Keratinocyte (primary cell): ENCODE measurements around the gene AKTIP. TPM values are rescaled to one million over a fixed set of nuclear protein-coding genes. Genes with fewer than 3 reads are reported as not detected.
"Not testable (repeated sequence)": the region's sequence is repeated elsewhere in the genome, so short reads cannot be mapped to it uniquely, and the experiment has no call there.

ENCODE experiments used
- DNase-seq: peaks from one replicate; pipeline ENCODE4 v3.0.0-alpha.2; 2011; ENCODE audit warnings: low read depth, missing footprints, low spot score
- FAIRE-seq: peaks from 2 replicates; lab custom pipeline; 2011; peaks lifted over from hg19 to GRCh38; lab: Jason Lieb, UNC
- H2AFZ ChIP-seq: 2 replicates; pipeline ENCODE4 v1.6.0; 2012; ENCODE audit warnings: low read length, control low read depth, inconsistent platforms; ENCODE audit not compliant: control insufficient read depth
- H3K27ac ChIP-seq: 2 replicates; pipeline ENCODE4 v1.5.1; 2011; ENCODE audit warnings: low read length; ENCODE audit not compliant: control insufficient read depth, insufficient read depth
- H3K27me3 ChIP-seq: 3 replicates; pipeline ENCODE4 v1.6.0; 2011; ENCODE audit warnings: low read length; ENCODE audit not compliant: control insufficient read depth, insufficient read depth; ENCODE audit errors: extremely low read depth
- H3K36me3 ChIP-seq, 2 experiments: 2 replicates in 1 of 2; 3 replicates in 1 of 2; pipeline ENCODE4 v1.5.1; 2011; ENCODE audit warnings: low read length in 2 of 2, mild to moderate bottlenecking in 1 of 2; ENCODE audit not compliant: control insufficient read depth in 2 of 2, insufficient read depth in 2 of 2; ENCODE audit errors: extremely low read depth in 1 of 2
- H3K4me1 ChIP-seq: 3 replicates; pipeline ENCODE4 v1.5.1; 2011; ENCODE audit warnings: low read length; ENCODE audit not compliant: control insufficient read depth, insufficient read depth; ENCODE audit errors: extremely low read depth
- H3K4me2 ChIP-seq: 3 replicates; pipeline ENCODE4 v1.6.0; 2011; ENCODE audit warnings: low read depth, low read length; ENCODE audit not compliant: control insufficient read depth, insufficient read depth; ENCODE audit errors: extremely low read depth
- H3K4me3 ChIP-seq, 3 experiments: fragments of 200-600 bp in 1 of 3; sonication (generic) in 1 of 3; 2 replicates in 2 of 3; 3 replicates in 1 of 3; pipeline ENCODE4 v1.5.1; 2011 to 2016; ENCODE audit warnings: low read length in 3 of 3, mild to moderate bottlenecking in 3 of 3, control low read depth in 2 of 3, inconsistent platforms in 1 of 3, low read depth in 1 of 3, mixed read lengths in 1 of 3, mixed run types in 1 of 3, moderate library complexity in 1 of 3; ENCODE audit not compliant: control insufficient read depth in 2 of 3, insufficient read depth in 2 of 3; ENCODE audit errors: extremely low read depth in 1 of 3
- H3K79me2 ChIP-seq: 2 replicates; pipeline ENCODE4 v1.6.0; 2012; ENCODE audit warnings: low read length; ENCODE audit not compliant: control insufficient read depth, insufficient read depth
- H3K9ac ChIP-seq: 3 replicates; pipeline ENCODE4 v1.6.0; 2011; ENCODE audit warnings: low read length; ENCODE audit not compliant: control insufficient read depth, insufficient read depth; ENCODE audit errors: extremely low read depth
- H3K9me1 ChIP-seq: 3 replicates; pipeline ENCODE4 v1.6.0; 2011; ENCODE audit warnings: low read length; ENCODE audit not compliant: control insufficient read depth, insufficient read depth; ENCODE audit errors: extremely low read depth
- H3K9me3 ChIP-seq: 2 replicates; pipeline ENCODE4 v1.5.1; 2012; ENCODE audit warnings: low read depth, low read length; ENCODE audit not compliant: control insufficient read depth
- H4K20me1 ChIP-seq: 3 replicates; pipeline ENCODE4 v1.6.0; 2011; ENCODE audit warnings: low read length; ENCODE audit not compliant: control insufficient read depth, insufficient read depth; ENCODE audit errors: extremely low read depth
- EZH2 ChIP-seq: IDR thresholded peaks from one replicate; pipeline ENCODE4 v1.6.1; 2012; ENCODE audit warnings: inconsistent platforms, mild to moderate bottlenecking, low read length, moderate library complexity
- dilution Hi-C: fragments of 300-500 bp; cut with MboI; formaldehyde crosslinking; loops from one replicate; pipeline ENCODE4 v1.7.0; 2020; ENCODE audit warnings: low sequenced_read_pairs; ENCODE audit not compliant: extremely low pct_ligation_motif_present
- polyA plus RNA-seq, 5 experiments: library from polyadenylated mRNA; depleted of rRNA in 3 of 5; stranded (reverse) in 3 of 5; stranded (forward) in 1 of 5; unstranded in 1 of 5; fragments of >200 nt; gene quantifications; 1 replicate in 1 of 5; 2 replicates in 3 of 5; 3 replicates in 1 of 5; pipeline versions ENCODE4 v1.2.1 to v1.2.3, GENCODE V29; 2011 to 2012; ENCODE audit warnings: missing spikeins in 2 of 5, low read depth in 1 of 5, low replicate concordance in 1 of 5
- TF ChIP-seq, protein P1 (sequence below), 3 experiments: IDR thresholded peaks in 1 of 3; conservative IDR thresholded peaks in 1 of 3; optimal IDR thresholded peaks in 1 of 3; 2 replicates in 2 of 3; 3 replicates in 1 of 3; pipeline versions ENCODE3 to v1.5.1; 2011; ENCODE audit warnings: low read length in 3 of 3, mild to moderate bottlenecking in 3 of 3, moderate library complexity in 2 of 3, control low read depth in 1 of 3, inconsistent platforms in 1 of 3; ENCODE audit not compliant: insufficient read depth in 2 of 3; ENCODE audit errors: extremely low read depth in 1 of 3

Gene AKTIP
- polyA plus RNA-seq, 1 donor (not counting 4 experiments of a cell fraction or from before 2014, with no cell fraction given): 23.6 TPM

DNA sequence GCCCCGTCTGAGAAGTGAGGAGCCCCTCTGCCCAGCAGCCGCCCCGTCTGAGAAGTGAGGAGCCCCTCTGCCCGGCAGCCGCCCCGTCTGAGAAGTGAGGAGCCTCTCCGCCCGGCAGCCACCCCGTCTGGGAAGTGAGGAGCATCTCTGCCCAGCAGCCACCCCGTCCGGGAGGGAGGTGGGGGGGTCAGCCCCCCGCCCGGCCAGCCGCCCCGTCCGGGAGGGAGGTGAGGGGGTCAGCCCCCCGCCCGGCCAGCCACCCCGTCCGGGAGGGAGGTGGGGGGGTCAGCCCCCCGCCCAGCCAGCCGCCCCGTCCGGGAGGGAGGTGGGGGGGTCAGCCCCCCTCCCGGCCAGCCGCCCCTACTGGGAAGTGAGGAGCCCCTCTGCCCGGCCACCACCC lies 36.3 kb upstream of the AKTIP start:
- H2AFZ ChIP-seq, H3K4me2 ChIP-seq, DNase-seq, H3K9me1 ChIP-seq, dilution Hi-C loops, H3K9me3 ChIP-seq, H3K9ac ChIP-seq, FAIRE-seq, H3K4me1 ChIP-seq, H4K20me1 ChIP-seq, H3K27me3 ChIP-seq, H3K36me3 ChIP-seq, H3K4me3 ChIP-seq, H3K27ac ChIP-seq, H3K79me2 ChIP-seq: not testable (repeated sequence)

DNA sequence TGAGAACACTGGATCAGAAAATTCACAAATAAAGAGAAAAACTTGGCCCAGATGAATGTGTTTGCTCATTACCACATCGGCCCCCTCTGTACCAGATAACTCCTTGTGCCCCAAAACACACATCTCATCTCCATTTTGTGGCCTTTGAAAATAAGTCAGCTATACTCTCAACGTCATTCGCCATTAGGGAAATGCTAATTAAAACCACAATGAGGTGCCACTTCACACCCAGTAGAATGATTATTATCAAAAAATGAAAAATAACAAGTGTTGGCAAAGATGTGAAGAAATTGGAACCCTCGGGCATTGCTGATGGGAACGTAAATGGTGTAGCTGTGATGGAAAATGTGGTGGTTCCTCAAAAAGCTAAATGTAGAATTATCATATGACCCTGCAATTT lies 34.6 kb upstream of the AKTIP start:
- Histone ChIP-seq H3K9ac (no peak overlapping the region), H2AFZ (no peak overlapping the region), H3K36me3 (no peaks in the 10 kb centered on the region), H3K79me2 (no peaks in the 10 kb centered on the region), H3K4me3 (no peak overlapping the region), H3K9me3 (no peaks in the 10 kb centered on the region), H3K27me3 (peaks cover 7% of the 10 kb centered on the region), H4K20me1 (no peaks in the 10 kb centered on the region), H3K4me2 (no peak overlapping the region), H3K9me1 (no peaks in the 10 kb centered on the region), H3K27ac (no peak overlapping the region), H3K4me1 (no peaks in the 10 kb centered on the region)
- FAIRE-seq: no peak
- no peak for TF ChIP-seq EZH2
- no peak for DNase-seq
- dilution Hi-C loops: no loop called here

DNA sequence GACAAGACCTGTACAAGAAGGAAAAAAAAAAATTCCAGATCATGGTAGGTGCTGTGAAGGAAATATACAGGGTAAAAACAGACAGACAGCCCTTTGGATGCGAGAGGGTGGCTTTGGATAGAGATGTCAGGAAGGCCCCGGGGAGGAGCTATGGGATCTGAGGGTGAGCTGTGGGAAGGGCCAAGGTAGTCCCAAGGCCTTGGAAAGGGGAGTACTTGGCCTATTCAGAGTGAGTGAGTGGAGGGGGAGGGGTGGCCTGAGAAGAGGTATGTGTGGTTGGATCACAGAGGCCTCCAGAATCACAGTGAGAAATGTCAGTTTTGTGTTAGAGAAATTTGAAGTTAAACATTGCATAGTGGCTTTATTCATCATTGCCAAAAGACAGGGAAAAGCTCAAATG lies 31.2 kb upstream of the AKTIP start:
- Histone ChIP-seq H3K4me3 (no peak overlapping the region), H3K9ac (no peak overlapping the region), H4K20me1 (no peaks in the 10 kb centered on the region), H3K9me3 (no peaks in the 10 kb centered on the region), H3K27me3 (no peaks in the 10 kb centered on the region), H3K79me2 (no peaks in the 10 kb centered on the region), H2AFZ (no peak overlapping the region), H3K27ac (no peak overlapping the region), H3K9me1 (no peaks in the 10 kb centered on the region), H3K36me3 (no peaks in the 10 kb centered on the region), H3K4me1 (no peaks in the 10 kb centered on the region), H3K4me2 (no peak overlapping the region)
- dilution Hi-C loops: no loop called here
- no peak for DNase-seq
- TF ChIP-seq, protein P1, sequence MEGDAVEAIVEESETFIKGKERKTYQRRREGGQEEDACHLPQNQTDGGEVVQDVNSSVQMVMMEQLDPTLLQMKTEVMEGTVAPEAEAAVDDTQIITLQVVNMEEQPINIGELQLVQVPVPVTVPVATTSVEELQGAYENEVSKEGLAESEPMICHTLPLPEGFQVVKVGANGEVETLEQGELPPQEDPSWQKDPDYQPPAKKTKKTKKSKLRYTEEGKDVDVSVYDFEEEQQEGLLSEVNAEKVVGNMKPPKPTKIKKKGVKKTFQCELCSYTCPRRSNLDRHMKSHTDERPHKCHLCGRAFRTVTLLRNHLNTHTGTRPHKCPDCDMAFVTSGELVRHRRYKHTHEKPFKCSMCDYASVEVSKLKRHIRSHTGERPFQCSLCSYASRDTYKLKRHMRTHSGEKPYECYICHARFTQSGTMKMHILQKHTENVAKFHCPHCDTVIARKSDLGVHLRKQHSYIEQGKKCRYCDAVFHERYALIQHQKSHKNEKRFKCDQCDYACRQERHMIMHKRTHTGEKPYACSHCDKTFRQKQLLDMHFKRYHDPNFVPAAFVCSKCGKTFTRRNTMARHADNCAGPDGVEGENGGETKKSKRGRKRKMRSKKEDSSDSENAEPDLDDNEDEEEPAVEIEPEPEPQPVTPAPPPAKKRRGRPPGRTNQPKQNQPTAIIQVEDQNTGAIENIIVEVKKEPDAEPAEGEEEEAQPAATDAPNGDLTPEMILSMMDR (optimal IDR thresholded peaks at IDR 0.05 in 1 of 3, IDR thresholded peaks at IDR 0.05 in 1 of 3, conservative IDR thresholded peaks at IDR 0.05 in 1 of 3; ENCODE audit: extremely low read depth in 1 of 3, insufficient read depth in 2 of 3, low read length in 3 of 3): no peak
- TF ChIP-seq EZH2: no peak
- FAIRE-seq: no peak
